GM20000 (cell line): ENCODE measurements around the gene AGFG2.

Experiments
- DNase-seq: peaks from one replicate; pipeline ENCODE4 v3.0.0; 2012; ENCODE audit warnings: low spot score
- CTCF ChIP-seq: IDR thresholded peaks from 2 replicates; pipeline ENCODE4 v1.5.1; 2012; ENCODE audit warnings: mild to moderate bottlenecking, control low read depth; ENCODE audit errors: extremely low read depth, missing control alignments

AGFG2 gene, protein sequence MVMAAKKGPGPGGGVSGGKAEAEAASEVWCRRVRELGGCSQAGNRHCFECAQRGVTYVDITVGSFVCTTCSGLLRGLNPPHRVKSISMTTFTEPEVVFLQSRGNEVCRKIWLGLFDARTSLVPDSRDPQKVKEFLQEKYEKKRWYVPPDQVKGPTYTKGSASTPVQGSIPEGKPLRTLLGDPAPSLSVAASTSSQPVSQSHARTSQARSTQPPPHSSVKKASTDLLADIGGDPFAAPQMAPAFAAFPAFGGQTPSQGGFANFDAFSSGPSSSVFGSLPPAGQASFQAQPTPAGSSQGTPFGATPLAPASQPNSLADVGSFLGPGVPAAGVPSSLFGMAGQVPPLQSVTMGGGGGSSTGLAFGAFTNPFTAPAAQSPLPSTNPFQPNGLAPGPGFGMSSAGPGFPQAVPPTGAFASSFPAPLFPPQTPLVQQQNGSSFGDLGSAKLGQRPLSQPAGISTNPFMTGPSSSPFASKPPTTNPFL

DNA sequence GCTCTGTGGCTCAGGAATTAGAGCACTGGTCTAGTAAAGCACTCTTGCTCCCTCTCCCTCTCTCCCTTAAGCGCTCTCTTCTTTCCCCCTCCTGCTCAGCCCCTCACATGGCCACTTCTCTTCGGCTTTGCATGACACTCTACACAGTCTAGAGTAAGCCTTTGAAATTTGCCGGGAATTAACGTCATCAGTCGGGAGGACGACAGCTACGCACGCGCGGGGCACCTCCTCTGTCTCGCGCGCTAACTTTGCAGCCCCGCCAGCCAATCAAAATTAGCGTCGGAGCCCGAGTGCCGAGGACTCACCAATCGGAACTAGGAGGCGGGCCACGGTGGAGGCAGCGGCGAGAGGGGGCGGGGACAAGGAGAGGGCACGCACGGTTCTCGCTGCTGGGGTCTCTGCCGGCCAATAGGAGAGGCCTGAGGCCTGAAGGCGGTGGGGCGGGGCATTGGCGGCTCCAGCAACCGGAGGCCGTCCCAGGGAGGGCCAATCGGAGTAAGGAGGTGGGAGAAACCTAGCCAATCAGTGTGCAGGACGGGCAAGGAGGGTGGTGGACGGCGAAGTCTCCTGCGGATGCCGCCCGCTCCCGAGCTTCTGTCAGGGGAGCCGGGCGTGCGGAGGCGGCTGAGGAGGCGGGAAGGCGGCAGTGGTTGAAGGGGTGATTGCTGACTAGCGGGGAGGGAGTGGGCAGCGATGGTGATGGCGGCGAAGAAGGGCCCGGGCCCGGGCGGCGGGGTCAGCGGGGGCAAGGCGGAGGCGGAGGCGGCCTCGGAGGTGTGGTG, at the start of gene AGFG2:
AGFG2 (plus strand) TSS at position 550 of the 782 bp plus-strand sequence; CDS start at position 694, 144 bp downstream.
- no peak for TF ChIP-seq CTCF
- DNase-seq = peak; percentile 98

GRCh38 chr7:100489824-100490223, 49.2 kb upstream of the AGFG2 start:
- TF ChIP-seq CTCF = no peak

DNA sequence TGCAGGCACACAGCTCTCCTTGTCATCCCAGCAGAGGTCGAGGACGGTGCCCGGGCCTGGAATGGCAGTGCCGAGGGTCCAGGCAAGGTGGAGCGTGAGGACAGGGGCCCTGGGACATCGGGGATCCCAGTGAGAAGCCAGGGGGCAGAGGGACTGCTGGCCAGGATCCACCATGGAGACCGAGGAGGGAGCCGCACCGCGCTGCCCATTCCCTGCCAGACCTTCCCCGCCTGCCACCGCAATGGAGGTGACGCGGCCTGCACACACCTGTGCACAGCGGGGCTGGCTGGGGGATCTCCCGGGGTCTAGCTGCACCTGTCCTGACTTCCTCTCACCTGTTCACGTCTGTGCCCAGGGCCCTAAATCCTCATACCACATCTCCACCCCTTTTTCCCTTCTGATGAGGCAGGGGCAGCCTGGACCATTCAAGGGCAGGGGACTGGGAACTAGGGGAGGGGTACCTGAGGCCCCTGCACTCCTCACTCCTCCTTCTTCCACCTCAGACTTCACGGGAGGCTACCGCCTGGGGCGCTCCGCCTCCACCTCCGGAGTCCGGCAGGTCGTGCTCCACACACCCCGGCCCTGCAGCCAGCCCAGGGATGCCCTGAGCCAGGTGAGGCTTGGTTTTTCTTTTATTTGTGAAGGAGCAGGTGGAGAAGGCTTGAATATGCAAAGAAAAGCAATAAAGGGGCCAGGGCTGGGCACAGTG, 48.4 kb upstream of the AGFG2 start:
- peak; percentile 29 for DNase-seq
- TF ChIP-seq CTCF = no peak

More at GRCh38 chr7:100489824-100490223, 49.2 kb upstream of the AGFG2 start:
- peak; percentile 89 for DNase-seq

DNA sequence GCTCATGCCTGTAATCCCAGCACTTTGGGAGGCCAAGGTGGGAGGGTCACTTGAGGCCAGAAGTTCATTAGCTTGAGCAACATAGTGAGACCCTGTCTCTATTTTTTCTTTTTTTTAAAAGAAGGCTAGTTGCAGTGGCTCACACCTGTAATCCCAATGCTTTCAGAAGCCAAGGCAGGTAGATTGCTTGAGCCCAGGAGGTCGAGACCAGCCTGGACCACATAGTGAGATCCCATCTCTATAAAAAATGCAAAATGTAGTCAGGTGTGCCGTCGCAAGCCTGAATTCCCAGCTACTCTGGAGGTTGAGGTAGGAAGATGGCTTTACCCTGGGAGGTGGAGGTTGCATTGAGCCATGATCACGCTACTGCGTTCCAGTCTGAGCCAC, 47.8 kb upstream of the AGFG2 start:
- DNase-seq = no peak
- no peak for TF ChIP-seq CTCF

DNA sequence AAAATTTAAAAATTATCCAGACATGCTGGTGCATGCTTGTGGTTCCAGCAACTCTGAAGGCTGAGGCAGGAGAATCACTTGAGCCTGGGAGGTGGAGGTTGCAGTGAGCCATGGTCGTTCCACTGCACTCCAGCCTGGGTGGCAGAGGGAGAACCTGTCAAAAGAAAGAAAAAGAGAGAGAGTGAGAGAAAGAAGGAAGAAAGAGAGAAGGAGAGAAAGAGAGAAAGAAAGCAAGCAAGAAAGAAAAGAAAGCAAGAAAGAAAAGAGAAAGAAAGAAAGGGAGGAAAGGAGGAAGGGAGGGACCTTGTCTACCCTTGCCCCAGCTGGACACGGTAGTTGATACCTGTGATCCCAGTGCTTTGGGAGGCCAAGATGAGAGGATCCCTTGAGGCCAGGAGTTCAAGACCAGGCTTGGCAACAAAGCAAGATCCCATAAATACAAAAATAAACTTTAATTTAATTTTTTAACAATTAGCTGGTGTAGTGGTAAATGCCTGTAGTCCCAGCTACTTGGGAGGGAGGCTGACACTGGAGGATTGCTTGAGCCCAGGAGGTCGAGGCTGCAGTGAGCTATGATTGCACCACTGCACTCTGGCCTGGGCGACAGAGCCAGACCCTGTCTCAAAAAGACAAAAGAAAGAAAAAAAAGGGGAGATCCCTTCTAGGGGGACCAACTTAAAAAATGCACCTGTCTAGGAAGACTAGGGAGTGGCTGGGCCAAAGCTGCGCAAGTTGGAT, 46.1 kb upstream of the AGFG2 start:
- DNase-seq = no peak
- TF ChIP-seq CTCF = no peak

DNA sequence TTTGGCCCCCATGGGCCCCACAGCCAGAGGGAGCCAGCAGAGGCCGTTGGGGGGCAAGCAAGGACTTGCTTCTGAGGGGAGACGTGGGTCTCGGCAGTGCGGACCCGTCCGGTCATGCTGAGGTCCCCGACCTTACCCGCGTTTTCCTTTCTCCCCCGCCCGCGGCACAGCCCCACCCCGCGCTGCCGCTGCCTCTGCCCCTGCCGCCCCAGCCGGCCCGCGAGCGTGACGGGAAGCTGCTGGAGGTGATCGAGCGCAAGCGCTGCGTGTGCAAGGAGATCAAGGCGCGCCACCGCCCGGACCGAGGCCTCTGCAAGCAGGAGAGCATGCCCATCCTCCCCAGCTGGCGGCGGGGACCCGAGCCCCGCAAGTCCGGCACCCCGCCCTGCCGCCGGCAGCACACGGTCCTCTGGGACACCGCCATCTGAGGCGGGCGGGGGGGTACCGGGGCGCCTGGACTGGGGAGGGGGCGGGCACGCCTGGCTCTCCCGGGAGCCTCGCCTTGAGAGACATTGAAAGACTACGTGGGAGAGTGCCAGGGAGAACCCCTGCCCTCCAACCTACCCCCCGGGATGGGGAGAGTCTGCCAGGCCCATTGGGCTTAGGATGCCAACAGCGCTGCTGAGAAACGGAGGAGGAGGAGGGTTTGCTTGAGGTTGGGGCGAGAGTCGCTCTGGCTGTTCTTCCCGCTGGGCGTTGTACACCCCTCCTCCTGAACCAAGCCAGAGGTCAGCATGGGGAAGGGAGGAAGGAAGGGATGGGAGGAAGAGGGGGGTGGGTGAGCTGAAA, 45.3 kb upstream of the AGFG2 start:
- peak; percentile 77 for DNase-seq

More for the DNA sequence above, 45.3 kb upstream of the AGFG2 start:
- TF ChIP-seq CTCF = no peak
